H1 (cell line): ENCODE results near the gene NCEH1. TPM values are rescaled to one million over a fixed set of nuclear protein-coding genes. Genes with fewer than 3 reads are reported as not detected.

Experiments used
- BACH1 ChIP-seq: IDR thresholded peaks from 2 replicates; pipeline ENCODE4 v1.6.1; 2012; ENCODE audit warnings: low read length, improper control_type of control experiment
- CBX5 ChIP-seq: fragments of 300-800, 300-1000 bp; sonication (generic); IDR thresholded peaks from 2 replicates; pipeline ENCODE4 v1.7.1; 2016; ENCODE audit warnings: antibody characterized with exemption, low read length, low read depth
- HDAC6 ChIP-seq: IDR thresholded peaks from one replicate; pipeline ENCODE4 v1.7.1; 2012; ENCODE audit warnings: low read depth, mild to moderate bottlenecking, inconsistent platforms, low read length, moderate library complexity
- JUND ChIP-seq: IDR thresholded peaks from 2 replicates; pipeline ENCODE4 v1.6.1; 2011; ENCODE audit warnings: mild to moderate bottlenecking, improper control_type of control experiment, low read length
- MAFK ChIP-seq: IDR thresholded peaks from 2 replicates; pipeline ENCODE4 v1.6.1; 2012; ENCODE audit warnings: low read depth, mild to moderate bottlenecking, improper control_type of control experiment, low read length
- PHF8 ChIP-seq: fragments of 200-600 bp; sonication (generic); conservative IDR thresholded peaks from 2 replicates; pipeline ENCODE4 v1.7.1; 2012; ENCODE audit warnings: low read depth, mild to moderate bottlenecking, inconsistent platforms, low read length, moderate library complexity
- polyA plus RNA-seq, 7 experiments: library from polyadenylated mRNA; depleted of rRNA in 3 of 7; stranded (reverse) in 5 of 7; unstranded in 2 of 7; fragments of >200 nt in 5 of 7; fragments of 200-250 nt in 2 of 7; gene quantifications; 1 replicate in 5 of 7; 2 replicates in 1 of 7; 4 replicates in 1 of 7; pipeline versions ENCODE4 v1.2.1 to v1.2.3, GENCODE V29; 2011 to 2013; ENCODE audit warnings: missing spikeins in 2 of 7, mixed read lengths in 2 of 7
- total RNA-seq: library from RNA; stranded (reverse); fragmentation: NEBNext Ultra II Directional; extraction: Animal tissue kit (Norgen Biotek cat#: 25700); gene quantifications from 2 replicates; pipeline ENCODE4 v1.2.1, GENCODE V29; 2021
- TF ChIP-seq, protein P1 (sequence below): IDR thresholded peaks from 2 replicates; pipeline ENCODE4 v1.6.1; 2011; ENCODE audit warnings: low read depth, mild to moderate bottlenecking, low read length; ENCODE audit not compliant: insufficient read depth

The NCEH1 gene
- total and polyA plus RNA-seq, 2 of the 8 experiments (the other 6 are each of a cell fraction or from before 2014, with no cell fraction given), result 2.2 to 6.4 TPM

DNA sequence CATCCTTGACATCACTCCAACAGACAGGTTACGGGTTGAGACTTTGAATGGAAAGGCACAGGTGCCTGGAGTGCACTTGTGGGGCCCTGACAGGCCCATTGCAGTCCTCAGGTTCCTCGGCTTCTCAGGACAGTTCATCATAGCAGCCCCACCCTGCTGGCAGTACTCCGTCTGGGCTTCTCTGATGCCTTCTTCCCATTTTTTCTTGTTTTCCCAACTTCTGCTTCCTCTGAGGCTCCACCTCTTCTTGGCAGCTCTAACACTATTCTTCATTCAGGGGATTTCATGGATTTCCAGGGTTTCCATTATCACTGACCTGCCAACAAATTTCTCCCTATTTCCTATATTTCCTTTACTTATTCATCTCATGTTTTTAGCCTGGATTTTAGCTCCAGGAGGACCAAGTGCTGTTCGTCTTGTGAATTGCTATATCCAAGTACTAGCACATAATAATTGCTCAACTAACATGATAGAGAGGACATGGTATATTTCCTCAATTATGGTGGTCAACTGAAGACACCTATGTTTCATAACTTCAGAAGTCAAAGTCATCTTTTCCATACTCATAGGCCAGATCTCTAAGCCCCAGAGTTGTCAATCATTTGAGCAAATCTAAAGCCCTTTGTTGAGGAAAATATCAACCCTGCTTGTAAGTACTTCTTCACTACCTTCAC is 16.2 kb downstream of the NCEH1 start (continued):
- no peak for TF ChIP-seq HDAC6
- no peak for TF ChIP-seq PHF8
- TF ChIP-seq BACH1, result no peak
- no peak for TF ChIP-seq MAFK
- TF ChIP-seq, protein P1, sequence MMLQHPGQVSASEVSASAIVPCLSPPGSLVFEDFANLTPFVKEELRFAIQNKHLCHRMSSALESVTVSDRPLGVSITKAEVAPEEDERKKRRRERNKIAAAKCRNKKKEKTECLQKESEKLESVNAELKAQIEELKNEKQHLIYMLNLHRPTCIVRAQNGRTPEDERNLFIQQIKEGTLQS, result no peak
- no peak for TF ChIP-seq CBX5
- TF ChIP-seq JUND, result no peak
